ENCODE data around the gene SPATA2L.
A peak's percentile ranks its signal among the peaks of the same experiment; 100 is the strongest.
"Not testable (repeated sequence)": the region's sequence is repeated elsewhere in the genome, so short reads cannot be mapped to it uniquely, and the experiment has no call there.

Gene SPATA2L

GRCh38 chr16:89688395-89688794, 13.1 kb downstream of the SPATA2L start:
- no peak for TF ChIP-seq CTCF (IDR thresholded peaks at IDR 0.05; ENCODE audit: low read depth, low read length, missing control alignments)
- H3K4me3 ChIP-seq (replicated peaks; ENCODE audit: low read depth, low read length): no peak overlapping the region
- no peak for DNase-seq (ENCODE audit: extremely low read depth, low read depth)

- no peak for DNase-seq (ENCODE audit: extremely low read depth, low read depth)
These were observed 14.2 kb downstream of the SPATA2L start for GRCh38 chr16:89687092-89687940.

GRCh38 chr16:89686520-89687091, 14.9 kb downstream of the SPATA2L start, which contains the start of gene CDK10:
TSS of gene CDK10 (plus strand) at chr16:89686689. CDS start at chr16:89686711, 22 bp downstream.
- H3K4me3 ChIP-seq (replicated peaks; ENCODE audit: low read depth, low read length): peak within 1 kb of the TSS; percentile 87
- TF ChIP-seq CTCF (IDR thresholded peaks at IDR 0.05; ENCODE audit: low read depth, low read length, missing control alignments): no peak
- DNase-seq (ENCODE audit: extremely low read depth, low read depth): peak; percentile 71

More at GRCh38 chr16:89687092-89687940, 14.2 kb downstream of the SPATA2L start:
- TF ChIP-seq CTCF (IDR thresholded peaks at IDR 0.05; ENCODE audit: low read depth, low read length, missing control alignments): no peak
- peak overlapping the region; percentile 87 for H3K4me3 ChIP-seq (replicated peaks; ENCODE audit: low read depth, low read length)

- TF ChIP-seq CTCF (IDR thresholded peaks at IDR 0.05; ENCODE audit: low read depth, low read length, missing control alignments): no peak
- no peak for DNase-seq (ENCODE audit: extremely low read depth, low read depth)
- peak overlapping the region; percentile 87; the same call in 1 of the 2 replicates for H3K4me3 ChIP-seq (replicated peaks; ENCODE audit: low read depth, low read length)
These were observed 15.6 kb downstream of the SPATA2L start for GRCh38 chr16:89685916-89686315.

- H3K4me3 ChIP-seq (replicated peaks; ENCODE audit: low read depth, low read length): no peak overlapping the region
- TF ChIP-seq CTCF (IDR thresholded peaks at IDR 0.05; ENCODE audit: low read depth, low read length, missing control alignments): no peak
- no peak for DNase-seq (ENCODE audit: extremely low read depth, low read depth)
These were observed 23.2 kb downstream of the SPATA2L start for GRCh38 chr16:89678258-89678657.

GRCh38 chr16:89672177-89672941, 29.1 kb downstream of the SPATA2L start:
- no peak for TF ChIP-seq CTCF (IDR thresholded peaks at IDR 0.05; ENCODE audit: low read depth, low read length, missing control alignments)
- no peak overlapping the region for H3K4me3 ChIP-seq (replicated peaks; ENCODE audit: low read depth, low read length)
- DNase-seq (ENCODE audit: extremely low read depth, low read depth): no peak

GRCh38 chr16:89671565-89671964, 29.9 kb downstream of the SPATA2L start:
- not testable (repeated sequence) for H3K4me3 ChIP-seq (replicated peaks; ENCODE audit: low read depth, low read length); DNase-seq (ENCODE audit: extremely low read depth, low read depth)

Data from HFF-Myc (cell line).